Retinal pigment epithelial cell (primary cell): ENCODE measurements around the gene GALNT17.

Experiments
- DNase-seq: peaks from one replicate; pipeline ENCODE4 v3.0.0-alpha.2; 2010; ENCODE audit warnings: low read depth
- H3K4me3 ChIP-seq: 2 replicates; pipeline ENCODE4 v1.5.1; 2011; ENCODE audit warnings: mild to moderate bottlenecking, low read length, control low read depth, moderate library complexity
- CTCF ChIP-seq: conservative IDR thresholded peaks from 2 replicates; pipeline ENCODE4 v1.5.1; 2011; ENCODE audit warnings: low read depth, low read length, control low read depth, inconsistent platforms

The GALNT17 gene

GRCh38 chr7:71135663-71136062 is 3.7 kb downstream of the GALNT17 start:
- no peak for DNase-seq
- TF ChIP-seq CTCF = no peak
- H3K4me3 ChIP-seq = no peak overlapping the region

- H3K4me3 ChIP-seq = no peak overlapping the region
- TF ChIP-seq CTCF = no peak
- DNase-seq = no peak
These were observed 5.5 kb downstream of the GALNT17 start for GRCh38 chr7:71137479-71137878.

GRCh38 chr7:71140264-71140663 is 8.3 kb downstream of the GALNT17 start:
- DNase-seq = no peak
- no peak overlapping the region for H3K4me3 ChIP-seq
- no peak for TF ChIP-seq CTCF

GRCh38 chr7:71144963-71145362 is 13.0 kb downstream of the GALNT17 start:
- DNase-seq = no peak
- H3K4me3 ChIP-seq = no peak overlapping the region
- no peak for TF ChIP-seq CTCF

- no peak for TF ChIP-seq CTCF
- no peak for DNase-seq
These were observed 14.3 kb downstream of the GALNT17 start for GRCh38 chr7:71145906-71146901.

GRCh38 chr7:71148098-71148497 is 16.2 kb downstream of the GALNT17 start:
- no peak for DNase-seq
- no peak for TF ChIP-seq CTCF
- H3K4me3 ChIP-seq = no peak overlapping the region

More at GRCh38 chr7:71145906-71146901, 14.3 kb downstream of the GALNT17 start:
- H3K4me3 ChIP-seq = no peak overlapping the region

GRCh38 chr7:71155236-71155635 is 23.3 kb downstream of the GALNT17 start:
- no peak for TF ChIP-seq CTCF
- DNase-seq = no peak
- no peak overlapping the region for H3K4me3 ChIP-seq
